PFSK-1 (cell line): Measurements from ENCODE around the gene ZCCHC14.

Experiments used
- FOXP2 ChIP-seq: optimal IDR thresholded peaks from 2 replicates; pipeline ENCODE3; 2011; ENCODE audit warnings: borderline replicate concordance, control low read depth, inconsistent platforms; ENCODE audit not compliant: insufficient read depth; ENCODE audit errors: extremely low read length, extremely low read depth
- POLR2AphosphoS5 ChIP-seq: IDR thresholded peaks from 2 replicates; pipeline ENCODE4 v1.6.1; 2012; ENCODE audit warnings: low read depth, mild to moderate bottlenecking, control low read depth, low read length, moderate library complexity
- SIN3A ChIP-seq: IDR thresholded peaks from 2 replicates; pipeline ENCODE4 v1.6.1; 2012; ENCODE audit warnings: mild to moderate bottlenecking, low read length, moderate library complexity, borderline replicate concordance; ENCODE audit not compliant: insufficient read depth
- TAF1 ChIP-seq: IDR thresholded peaks from 2 replicates; pipeline ENCODE4 v1.6.1; 2012; ENCODE audit warnings: low read length, control low read depth, borderline replicate concordance; ENCODE audit not compliant: insufficient read depth
- TF ChIP-seq, protein P1 (sequence below), 2 experiments: IDR thresholded peaks; 2 replicates each; pipeline versions ENCODE4 v1.6.1 to v1.8.0; 2011 to 2012; ENCODE audit warnings: low read depth in 2 of 2, low read length in 2 of 2, control low read depth in 1 of 2, inconsistent platforms in 1 of 2, mild to moderate bottlenecking in 1 of 2, moderate library complexity in 1 of 2; ENCODE audit not compliant: insufficient read depth in 1 of 2

Gene ZCCHC14

DNA sequence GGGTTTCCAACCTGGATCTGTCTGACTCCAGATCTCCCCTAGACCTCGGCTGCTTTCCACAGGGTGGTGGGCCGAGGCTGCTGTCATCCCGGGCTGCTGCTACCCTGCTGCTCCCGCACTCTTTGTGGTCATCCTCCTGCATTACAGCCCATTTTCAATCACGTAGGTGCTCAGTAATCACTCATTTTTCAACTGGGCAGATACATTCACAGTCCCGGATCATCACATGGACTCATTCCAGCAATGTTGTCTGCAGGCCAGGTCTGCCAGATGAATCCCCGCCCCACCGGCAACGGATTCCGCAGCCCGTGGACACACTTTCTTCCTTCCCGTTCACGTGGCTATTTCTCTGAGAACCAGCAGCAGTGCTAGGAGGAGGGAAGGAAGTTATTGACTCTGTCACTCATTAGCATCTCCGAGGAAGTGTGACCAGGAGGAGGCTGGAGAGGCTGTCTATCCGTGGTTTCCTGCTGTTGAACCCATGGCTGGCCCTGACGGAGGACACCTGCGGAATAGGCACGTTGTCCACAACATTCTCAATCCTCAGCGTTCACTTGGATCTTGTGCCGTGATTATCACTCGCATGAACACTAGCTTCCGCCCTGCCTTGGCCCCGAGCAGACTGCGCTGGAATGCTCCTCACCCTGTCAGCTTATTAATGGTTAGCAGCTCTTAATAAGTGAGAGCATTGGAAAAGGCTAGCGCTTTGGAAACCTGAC, 14.7 kb upstream of the ZCCHC14 start:
- TF ChIP-seq SIN3A = no peak
- TF ChIP-seq POLR2AphosphoS5 = no peak
- TF ChIP-seq, protein P1, sequence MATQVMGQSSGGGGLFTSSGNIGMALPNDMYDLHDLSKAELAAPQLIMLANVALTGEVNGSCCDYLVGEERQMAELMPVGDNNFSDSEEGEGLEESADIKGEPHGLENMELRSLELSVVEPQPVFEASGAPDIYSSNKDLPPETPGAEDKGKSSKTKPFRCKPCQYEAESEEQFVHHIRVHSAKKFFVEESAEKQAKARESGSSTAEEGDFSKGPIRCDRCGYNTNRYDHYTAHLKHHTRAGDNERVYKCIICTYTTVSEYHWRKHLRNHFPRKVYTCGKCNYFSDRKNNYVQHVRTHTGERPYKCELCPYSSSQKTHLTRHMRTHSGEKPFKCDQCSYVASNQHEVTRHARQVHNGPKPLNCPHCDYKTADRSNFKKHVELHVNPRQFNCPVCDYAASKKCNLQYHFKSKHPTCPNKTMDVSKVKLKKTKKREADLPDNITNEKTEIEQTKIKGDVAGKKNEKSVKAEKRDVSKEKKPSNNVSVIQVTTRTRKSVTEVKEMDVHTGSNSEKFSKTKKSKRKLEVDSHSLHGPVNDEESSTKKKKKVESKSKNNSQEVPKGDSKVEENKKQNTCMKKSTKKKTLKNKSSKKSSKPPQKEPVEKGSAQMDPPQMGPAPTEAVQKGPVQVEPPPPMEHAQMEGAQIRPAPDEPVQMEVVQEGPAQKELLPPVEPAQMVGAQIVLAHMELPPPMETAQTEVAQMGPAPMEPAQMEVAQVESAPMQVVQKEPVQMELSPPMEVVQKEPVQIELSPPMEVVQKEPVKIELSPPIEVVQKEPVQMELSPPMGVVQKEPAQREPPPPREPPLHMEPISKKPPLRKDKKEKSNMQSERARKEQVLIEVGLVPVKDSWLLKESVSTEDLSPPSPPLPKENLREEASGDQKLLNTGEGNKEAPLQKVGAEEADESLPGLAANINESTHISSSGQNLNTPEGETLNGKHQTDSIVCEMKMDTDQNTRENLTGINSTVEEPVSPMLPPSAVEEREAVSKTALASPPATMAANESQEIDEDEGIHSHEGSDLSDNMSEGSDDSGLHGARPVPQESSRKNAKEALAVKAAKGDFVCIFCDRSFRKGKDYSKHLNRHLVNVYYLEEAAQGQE (IDR thresholded peaks at IDR 0.05; ENCODE audit: insufficient read depth in 1 of 2, low read depth in 2 of 2, low read length in 2 of 2) = no peak
- no peak for TF ChIP-seq TAF1
- no peak for TF ChIP-seq FOXP2

DNA sequence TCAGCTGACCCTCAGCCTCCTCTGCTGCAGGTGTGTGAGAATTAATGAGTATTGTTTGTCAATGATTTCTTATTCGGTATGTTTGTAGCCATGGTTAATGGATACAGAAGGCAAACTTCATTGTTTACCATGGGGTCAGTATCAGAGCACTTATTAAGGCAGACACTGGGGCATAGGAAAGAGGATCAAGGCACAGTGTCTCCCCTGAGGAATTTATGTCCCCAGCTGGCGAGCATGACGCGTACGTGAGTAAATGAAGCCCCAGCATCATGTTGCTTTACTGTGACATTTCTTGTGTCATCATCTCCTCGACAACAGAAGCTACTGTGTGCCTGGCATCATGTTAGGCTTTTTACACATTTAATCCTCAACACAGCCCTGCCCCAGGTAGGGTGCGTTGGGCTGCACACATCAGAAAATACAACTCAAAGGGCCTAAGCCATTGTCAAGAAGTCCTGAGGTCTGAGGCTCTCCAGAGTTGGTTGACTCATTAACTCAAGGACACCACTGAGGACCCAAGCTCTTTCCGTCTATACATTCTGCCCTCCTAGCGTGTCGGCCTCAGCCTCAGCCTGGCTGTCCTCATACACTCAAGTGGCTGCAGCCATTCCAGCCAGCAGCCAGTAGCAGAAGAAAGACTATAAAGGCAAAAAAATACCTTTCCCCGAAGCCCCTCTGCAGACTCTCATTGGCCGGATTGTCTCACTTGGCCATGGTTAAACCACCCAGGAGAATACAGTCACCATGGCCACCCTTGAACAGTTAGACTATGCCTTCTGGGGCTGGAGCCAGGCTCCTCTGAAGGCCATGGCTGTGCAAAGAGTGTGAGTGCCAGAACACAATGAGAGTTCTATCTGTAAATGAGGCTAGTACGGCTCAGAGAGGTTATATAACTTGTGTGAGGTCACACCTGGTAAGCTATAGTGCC, 13.9 kb upstream of the ZCCHC14 start:
- TF ChIP-seq TAF1 = no peak
- TF ChIP-seq POLR2AphosphoS5 = no peak
- TF ChIP-seq, protein P1 (IDR thresholded peaks at IDR 0.05; ENCODE audit: insufficient read depth in 1 of 2, low read depth in 2 of 2, low read length in 2 of 2) = no peak

DNA sequence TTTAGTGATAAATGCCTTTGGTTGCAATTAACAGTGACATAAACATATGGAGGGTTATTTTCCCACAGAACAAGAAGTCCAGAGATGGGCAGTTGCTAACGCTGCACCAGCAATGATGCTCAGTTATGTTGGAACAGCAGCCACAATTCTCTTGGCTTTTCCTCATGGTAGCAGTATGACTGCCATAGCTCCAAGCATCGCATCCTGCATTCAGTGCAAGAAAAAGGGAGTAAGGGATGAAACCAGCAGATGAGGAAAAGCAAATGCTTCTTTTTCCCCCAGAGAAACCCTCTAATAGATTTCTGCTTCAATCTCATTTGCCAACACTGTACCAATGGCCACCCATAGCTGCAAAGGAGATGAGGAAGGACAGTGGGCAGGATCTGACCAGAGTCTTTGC, 13.0 kb upstream of the ZCCHC14 start:
- TF ChIP-seq POLR2AphosphoS5 (no peak), TAF1 (no peak), SIN3A (no peak), FOXP2 (no peak)
- TF ChIP-seq, protein P1 (IDR thresholded peaks at IDR 0.05; ENCODE audit: insufficient read depth in 1 of 2, low read depth in 2 of 2, low read length in 2 of 2) = no peak

DNA sequence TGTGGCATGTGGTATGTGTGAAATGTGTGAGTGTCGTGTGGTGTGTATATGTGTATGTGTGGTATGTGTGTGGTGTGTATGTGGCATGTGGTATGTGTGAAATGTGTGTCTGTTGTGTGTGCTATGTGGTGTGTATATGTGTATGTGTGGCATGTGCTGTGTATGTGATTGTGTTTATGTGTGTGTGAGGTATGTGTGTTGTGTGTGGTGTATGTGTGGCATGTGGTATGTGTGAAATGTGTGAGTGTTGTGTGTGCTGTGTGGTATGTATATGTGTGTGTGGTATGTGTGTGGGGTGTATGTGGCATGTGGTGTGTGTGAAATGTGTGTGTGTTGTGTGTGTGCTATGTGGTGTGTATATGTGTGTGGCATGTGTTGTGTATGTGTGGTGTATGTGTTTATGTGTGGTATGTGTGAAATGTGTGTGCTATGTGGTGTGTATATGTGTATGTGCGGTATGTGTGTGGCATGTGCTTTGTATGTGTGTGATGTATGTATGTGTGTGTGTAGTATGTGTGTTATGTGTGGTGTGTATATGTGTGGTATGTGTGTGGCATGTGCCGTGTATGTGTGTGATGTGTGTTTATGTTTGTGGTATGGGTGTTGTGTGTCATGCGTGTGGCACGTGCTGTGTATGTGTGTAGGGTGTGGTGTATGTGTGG, 9.6 kb upstream of the ZCCHC14 start:
- TF ChIP-seq POLR2AphosphoS5 = no peak
- TF ChIP-seq TAF1 = no peak
- TF ChIP-seq, protein P1 (IDR thresholded peaks at IDR 0.05; ENCODE audit: insufficient read depth in 1 of 2, low read depth in 2 of 2, low read length in 2 of 2) = no peak
- TF ChIP-seq FOXP2 = no peak
- TF ChIP-seq SIN3A = no peak
